ENCODE data around the gene NOCT. TPM values are rescaled to one million over a fixed set of nuclear protein-coding genes. Genes with fewer than 3 reads are reported as not detected.
"Not testable (repeated sequence)": the region's sequence is repeated elsewhere in the genome, so short reads cannot be mapped to it uniquely, and the experiment has no call there.

NOCT gene
- total RNA-seq, 1 experiment from 2014 or later = 17.1 TPM

- intact Hi-C loops (cut with micrococcal nuclease; ENCODE audit: unreplicated experiment) = no loop called here
- Histone ChIP-seq H3K27ac (ENCODE audit: low read length) (no peak overlapping the region), H3K4me3 (ENCODE audit: low read depth in 2 of 2, low read length in 2 of 2) (no peak overlapping the region), H3K4me1 (ENCODE audit: control insufficient read depth, insufficient read depth, low read length) (no peaks in the 10 kb centered on the region), H3K36me3 (ENCODE audit: control insufficient read depth, insufficient read depth, low read length) (no peaks in the 10 kb centered on the region; the same call in 1 of the 2 replicates), H3K27me3 (ENCODE audit: control insufficient read depth, insufficient read depth, low read length) (no peaks in the 10 kb centered on the region), H3K9me3 (ENCODE audit: control insufficient read depth, insufficient read depth, low read depth, low read length) (no peaks in the 10 kb centered on the region)
- BruUV-seq (replicated peaks) = no TSS peak
- ATAC-seq = no peak
- ChIA-PET POLR2A (interaction anchor here (0.6 kb wide), 1 partner anchor 9 kb away, joined by 4 read pairs; no protein-coding TSS in a partner anchor), CTCF (no interaction called here)
- no peak for TF ChIP-seq SIN3A (IDR thresholded peaks at IDR 0.05; ENCODE audit: borderline replicate concordance, insufficient read depth, low read depth, low read length)
- TF ChIP-seq POLR2AphosphoS5 (IDR thresholded peaks at IDR 0.05; ENCODE audit: low read depth, low read length) = no peak
- no peak for TF ChIP-seq TCF7L2 (IDR thresholded peaks at IDR 0.05; ENCODE audit: low read depth, low read length)
- no peak for TF ChIP-seq CTCF (IDR thresholded peaks at IDR 0.05)
- no peak for TF ChIP-seq REST (IDR thresholded peaks at IDR 0.05; ENCODE audit: insufficient read depth in 1 of 2, low read depth in 2 of 2, low read length in 1 of 2)
- in situ Hi-C loops (cut with HindIII; ENCODE audit: low pct_unique_long_range_greater_than_20kb, low sequenced_read_pairs) = no loop called here
- DNase-seq (ENCODE audit: low read depth, low spot score) = no peak
These were observed 39.4 kb downstream of the NOCT start for GRCh38 chr4:139054791-139055505.

- H3K9me3 ChIP-seq (ENCODE audit: control insufficient read depth, insufficient read depth, low read depth, low read length); CTCF ChIA-PET; H3K27me3 ChIP-seq (ENCODE audit: control insufficient read depth, insufficient read depth, low read length); intact Hi-C loops (cut with micrococcal nuclease; ENCODE audit: unreplicated experiment); in situ Hi-C loops (cut with HindIII; ENCODE audit: low pct_unique_long_range_greater_than_20kb, low sequenced_read_pairs); DNase-seq (ENCODE audit: low read depth, low spot score); ATAC-seq; H3K36me3 ChIP-seq (ENCODE audit: control insufficient read depth, insufficient read depth, low read length); BruUV-seq (replicated peaks); H3K4me1 ChIP-seq (ENCODE audit: control insufficient read depth, insufficient read depth, low read length); H3K4me3 ChIP-seq (ENCODE audit: low read depth in 2 of 2, low read length in 2 of 2); H3K27ac ChIP-seq (ENCODE audit: low read length): not testable (repeated sequence)
- POLR2A ChIA-PET = interaction anchor here (0.6 kb wide), 1 partner anchor 104 kb away, joined by 8 read pairs; no protein-coding TSS in a partner anchor
These were observed 43.4 kb downstream of the NOCT start for GRCh38 chr4:139059026-139059425.

- intact Hi-C loops (cut with micrococcal nuclease; ENCODE audit: unreplicated experiment) = no loop called here
- H3K4me3 ChIP-seq (ENCODE audit: low read depth in 2 of 2, low read length in 2 of 2) = no peak overlapping the region
- no peaks in the 10 kb centered on the region for H3K27me3 ChIP-seq (ENCODE audit: control insufficient read depth, insufficient read depth, low read length)
- no peaks in the 10 kb centered on the region for H3K9me3 ChIP-seq (ENCODE audit: control insufficient read depth, insufficient read depth, low read depth, low read length)
- ChIA-PET POLR2A (no interaction called here), CTCF (no interaction called here)
- H3K4me1 ChIP-seq (ENCODE audit: control insufficient read depth, insufficient read depth, low read length) = no peaks in the 10 kb centered on the region
- no TSS peak for BruUV-seq (replicated peaks)
- ATAC-seq = no peak
- no peak overlapping the region for H3K27ac ChIP-seq (ENCODE audit: low read length)
- in situ Hi-C loops (cut with HindIII; ENCODE audit: low pct_unique_long_range_greater_than_20kb, low sequenced_read_pairs) = no loop called here
- DNase-seq (ENCODE audit: low read depth, low spot score) = no peak
- TF ChIP-seq POLR2AphosphoS5 (IDR thresholded peaks at IDR 0.05; ENCODE audit: low read depth, low read length) (no peak), TCF7L2 (IDR thresholded peaks at IDR 0.05; ENCODE audit: low read depth, low read length) (no peak), SIN3A (IDR thresholded peaks at IDR 0.05; ENCODE audit: borderline replicate concordance, insufficient read depth, low read depth, low read length) (no peak), REST (IDR thresholded peaks at IDR 0.05; ENCODE audit: insufficient read depth in 1 of 2, low read depth in 2 of 2, low read length in 1 of 2) (no peak), CTCF (IDR thresholded peaks at IDR 0.05) (no peak)
- H3K36me3 ChIP-seq (ENCODE audit: control insufficient read depth, insufficient read depth, low read length) = peaks cover 4% of the 10 kb centered on the region; the same call in 1 of the 2 replicates
These were observed 45.0 kb downstream of the NOCT start for GRCh38 chr4:139060591-139060990.

All from Panc1 (cell line).